VCaP (cell line): Measurements from ENCODE around the gene CD109.
"Not testable (repeated sequence)": the region's sequence is repeated elsewhere in the genome, so short reads cannot be mapped to it uniquely, and the experiment has no call there.

ENCODE experiments used
- H3K27ac ChIP-seq: fragments of 450-650 bp; 2 replicates; pipeline ENCODE4 v1.5.1; 2017
- TF ChIP-seq, protein P1 (sequence below): fragments of 450-650 bp; conservative IDR thresholded peaks from 2 replicates; pipeline ENCODE4 v1.5.1; 2017; ENCODE audit warnings: mild to moderate bottlenecking, moderate library complexity

CD109 gene

DNA sequence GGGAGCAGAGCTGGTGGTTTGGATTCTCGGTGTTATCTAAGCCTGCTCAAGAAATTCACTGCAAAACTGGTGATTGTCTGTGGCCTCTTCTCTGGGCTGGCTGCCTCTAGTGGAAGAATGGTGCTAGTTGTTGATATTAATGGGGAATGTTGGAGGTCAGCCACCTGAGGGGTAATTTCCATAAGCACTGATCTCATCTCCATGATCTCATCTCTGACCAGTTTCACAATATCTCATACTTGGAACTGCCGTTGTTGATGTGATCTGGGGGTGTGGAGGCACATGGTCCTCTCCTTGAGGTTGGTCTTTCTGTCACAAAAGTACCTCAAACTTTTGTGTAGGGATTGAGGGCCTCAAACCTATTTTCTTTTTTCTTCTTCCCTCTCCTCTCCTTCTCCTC is 102.6 kb downstream of the CD109 start:
- TF ChIP-seq, protein P1, sequence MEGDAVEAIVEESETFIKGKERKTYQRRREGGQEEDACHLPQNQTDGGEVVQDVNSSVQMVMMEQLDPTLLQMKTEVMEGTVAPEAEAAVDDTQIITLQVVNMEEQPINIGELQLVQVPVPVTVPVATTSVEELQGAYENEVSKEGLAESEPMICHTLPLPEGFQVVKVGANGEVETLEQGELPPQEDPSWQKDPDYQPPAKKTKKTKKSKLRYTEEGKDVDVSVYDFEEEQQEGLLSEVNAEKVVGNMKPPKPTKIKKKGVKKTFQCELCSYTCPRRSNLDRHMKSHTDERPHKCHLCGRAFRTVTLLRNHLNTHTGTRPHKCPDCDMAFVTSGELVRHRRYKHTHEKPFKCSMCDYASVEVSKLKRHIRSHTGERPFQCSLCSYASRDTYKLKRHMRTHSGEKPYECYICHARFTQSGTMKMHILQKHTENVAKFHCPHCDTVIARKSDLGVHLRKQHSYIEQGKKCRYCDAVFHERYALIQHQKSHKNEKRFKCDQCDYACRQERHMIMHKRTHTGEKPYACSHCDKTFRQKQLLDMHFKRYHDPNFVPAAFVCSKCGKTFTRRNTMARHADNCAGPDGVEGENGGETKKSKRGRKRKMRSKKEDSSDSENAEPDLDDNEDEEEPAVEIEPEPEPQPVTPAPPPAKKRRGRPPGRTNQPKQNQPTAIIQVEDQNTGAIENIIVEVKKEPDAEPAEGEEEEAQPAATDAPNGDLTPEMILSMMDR = 0 out of 2 replicates have a peak, but pooled peaks have one; percentile 14
- no peak overlapping the region for H3K27ac ChIP-seq

- TF ChIP-seq, protein P1 = no peak
- H3K27ac ChIP-seq = no peak overlapping the region
These were observed 105.0 kb downstream of the CD109 start for GRCh38 chr6:73800997-73801396.

- no peak overlapping the region for H3K27ac ChIP-seq
- TF ChIP-seq, protein P1 = no peak
These were observed 105.8 kb downstream of the CD109 start for GRCh38 chr6:73801652-73802268.

DNA sequence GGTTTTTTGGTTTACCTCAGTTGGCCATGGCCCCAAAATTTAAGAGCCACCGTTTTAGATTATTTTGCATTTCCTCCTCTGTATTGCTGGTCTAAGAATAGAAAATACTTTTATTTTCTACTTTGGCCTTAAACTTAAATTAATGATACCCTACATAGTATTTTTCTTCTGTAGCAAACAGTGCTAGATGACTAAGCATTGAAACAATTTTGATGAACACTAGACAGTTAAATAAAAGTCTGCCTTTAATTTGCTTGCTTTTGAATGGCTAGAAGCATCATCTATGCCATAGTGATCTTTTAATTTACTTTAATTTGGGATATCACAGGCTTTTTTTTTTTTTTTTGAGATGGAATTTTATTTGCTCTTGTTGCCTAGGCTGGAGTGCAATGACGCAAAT is 106.4 kb downstream of the CD109 start:
- H3K27ac ChIP-seq = no peak overlapping the region
- TF ChIP-seq, protein P1 = no peak

DNA sequence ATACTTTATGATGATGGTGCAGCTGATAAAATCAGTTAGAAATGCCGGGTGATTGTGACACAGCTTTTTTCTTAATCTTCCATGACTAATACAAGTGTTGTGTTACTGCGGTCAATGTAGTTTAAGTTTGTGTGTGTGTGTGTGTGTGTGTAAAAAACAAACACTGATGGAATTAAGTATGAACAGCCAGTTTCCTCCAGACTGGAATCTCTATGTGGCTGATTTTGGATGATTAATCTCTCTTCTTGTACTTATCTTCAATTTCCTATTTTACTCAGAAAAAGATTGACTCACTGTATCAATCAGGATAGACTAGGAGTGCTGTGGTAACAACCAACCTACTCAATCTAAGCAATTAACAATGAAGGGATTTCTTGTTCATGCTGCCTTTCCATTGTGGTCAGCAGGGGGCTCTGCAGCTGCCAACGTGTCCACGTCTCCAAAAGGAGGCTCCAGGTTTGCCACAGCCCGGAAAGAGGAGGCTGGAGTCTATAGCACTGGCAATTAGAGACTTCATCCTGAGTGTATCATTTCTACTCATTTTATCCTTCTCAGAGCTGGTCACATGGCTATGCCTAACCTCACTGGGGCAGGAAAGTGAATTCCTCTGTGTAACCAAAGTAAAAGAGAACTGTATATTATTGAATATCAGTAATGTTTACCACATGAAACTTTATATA is 107.7 kb downstream of the CD109 start:
- TF ChIP-seq, protein P1 = peak; percentile 54
- no peak overlapping the region for H3K27ac ChIP-seq

DNA sequence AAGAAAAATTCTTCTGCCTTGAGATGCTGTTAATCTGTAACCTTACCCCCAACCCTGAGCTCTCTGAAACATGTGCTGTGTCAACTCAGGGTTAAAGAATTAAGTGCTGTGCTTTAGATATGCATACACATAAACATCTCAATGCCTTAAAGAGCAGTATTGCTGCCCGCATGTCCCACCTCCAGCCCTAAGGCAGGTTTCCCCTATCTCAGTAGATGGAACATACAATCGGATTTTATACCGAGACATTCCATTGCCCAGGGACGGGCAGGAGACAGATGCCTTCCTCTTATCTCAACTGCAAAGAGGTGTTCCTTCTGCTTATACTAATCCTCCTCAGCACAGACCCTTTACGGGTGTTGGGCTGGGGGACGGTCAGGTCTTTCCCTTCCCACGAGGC is 109.2 kb downstream of the CD109 start:
- H3K27ac ChIP-seq = not testable (repeated sequence)

- not testable (repeated sequence) for H3K27ac ChIP-seq
These were observed 110.0 kb downstream of the CD109 start for GRCh38 chr6:73805982-73806381.

DNA sequence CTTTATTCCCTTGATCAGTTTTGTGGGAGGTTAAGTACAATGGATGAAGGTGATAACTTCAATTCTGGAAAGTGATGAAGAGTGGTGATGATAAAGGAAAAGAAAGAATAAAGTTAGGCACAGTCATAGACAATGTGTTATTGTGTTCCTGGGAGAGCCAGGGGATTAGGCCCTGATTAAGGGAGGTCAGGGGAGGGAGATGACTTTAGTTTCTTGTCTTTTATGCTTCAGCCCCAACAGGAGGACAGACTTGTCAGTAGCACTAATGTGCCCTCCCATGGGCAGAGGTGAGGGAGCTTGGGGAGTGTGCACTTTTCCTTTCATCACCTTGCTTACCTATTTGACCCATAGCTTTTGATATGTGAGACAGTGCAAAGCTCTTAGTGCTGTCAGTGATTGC is 115.7 kb downstream of the CD109 start:
- no peak overlapping the region for H3K27ac ChIP-seq
- TF ChIP-seq, protein P1 = no peak
